Ammon's horn (tissue), 1 donor: ENCODE data around the gene TMIGD1.

Source experiments
- DNase-seq: peaks from one replicate; pipeline ENCODE4 v3.0.0-alpha.2; 2016; ENCODE audit warnings: low spot score

TMIGD1 gene, protein sequence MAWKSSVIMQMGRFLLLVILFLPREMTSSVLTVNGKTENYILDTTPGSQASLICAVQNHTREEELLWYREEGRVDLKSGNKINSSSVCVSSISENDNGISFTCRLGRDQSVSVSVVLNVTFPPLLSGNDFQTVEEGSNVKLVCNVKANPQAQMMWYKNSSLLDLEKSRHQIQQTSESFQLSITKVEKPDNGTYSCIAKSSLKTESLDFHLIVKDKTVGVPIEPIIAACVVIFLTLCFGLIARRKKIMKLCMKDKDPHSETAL

DNA sequence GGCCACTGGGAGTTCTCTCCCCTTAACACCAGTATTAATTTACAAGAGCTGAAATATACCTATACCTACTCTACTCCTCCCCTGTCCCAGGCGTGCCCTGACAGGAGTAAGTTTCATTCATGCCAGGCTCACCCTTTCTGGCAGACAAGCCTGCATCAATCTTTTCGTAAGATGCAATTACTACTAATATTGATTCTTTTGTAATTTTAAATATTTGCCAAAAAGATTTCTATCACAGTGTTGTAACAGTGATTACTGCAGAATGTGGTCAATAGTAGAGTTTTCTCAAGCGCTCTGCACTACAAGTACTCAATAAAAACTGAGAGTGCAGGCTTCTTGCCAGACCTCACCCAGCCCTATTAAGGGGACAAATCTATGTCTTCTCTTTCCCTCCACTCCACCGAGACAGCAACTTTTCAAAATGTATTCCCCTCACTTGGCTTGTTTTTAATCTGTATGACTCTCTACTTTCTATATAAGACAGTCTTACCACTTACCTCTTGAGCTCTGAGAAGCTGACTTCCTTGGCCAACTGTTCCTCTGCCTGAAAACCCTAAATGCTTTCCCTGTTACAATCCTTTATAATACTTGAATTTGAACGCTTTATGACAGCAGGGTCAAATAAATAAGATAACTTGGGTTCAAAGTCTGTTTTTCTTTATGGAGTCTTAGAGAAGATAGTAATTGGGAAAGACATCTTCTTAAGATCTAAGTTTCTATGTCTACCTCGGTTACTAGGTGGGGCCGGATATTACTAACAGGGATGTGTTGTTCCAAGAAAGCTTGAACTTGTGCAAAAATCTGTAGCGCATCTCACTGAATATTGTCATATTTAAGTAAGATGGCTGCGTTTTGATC lies at the start of gene TMIGD1:
Gene TMIGD1, minus strand, starts transcription at position 555 of the 858 bp plus-strand sequence. CDS start 1,924 bp downstream, outside the sequence.
- no peak for DNase-seq

DNA sequence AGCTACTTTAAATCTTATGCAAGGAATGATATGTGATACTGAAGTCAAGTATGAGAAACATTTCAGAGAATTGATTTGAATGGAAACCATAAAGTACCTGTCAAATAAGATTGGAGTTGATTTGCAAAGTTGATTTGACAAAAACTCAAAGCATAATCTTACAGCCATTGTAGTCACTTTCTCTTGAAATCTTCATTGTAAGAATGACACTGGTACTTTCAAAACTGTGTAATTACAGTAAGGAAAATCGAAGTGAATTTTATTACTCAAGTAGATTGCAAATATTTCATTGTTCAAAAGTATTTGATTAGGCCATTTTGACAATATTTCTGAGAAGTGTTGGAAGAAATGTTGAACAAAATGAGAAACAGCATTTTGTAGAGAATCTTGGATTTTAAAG lies 48.5 kb upstream of the TMIGD1 start:
- no peak for DNase-seq

DNA sequence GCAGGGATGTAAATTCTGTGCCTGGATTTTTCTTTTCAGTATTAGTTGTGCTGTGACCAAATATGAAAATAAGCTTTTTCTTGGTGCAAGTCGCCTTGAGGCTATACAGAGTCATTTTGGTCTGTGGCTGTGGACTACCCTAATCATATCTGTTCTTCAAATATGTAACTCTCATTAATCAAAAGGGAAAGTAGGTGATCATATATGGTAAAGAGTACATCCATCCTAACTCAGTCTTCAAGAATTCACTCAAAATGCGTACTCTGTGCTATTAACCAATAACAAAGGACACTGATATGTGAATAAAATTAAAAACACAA lies 47.4 kb upstream of the TMIGD1 start:
- no peak for DNase-seq

DNA sequence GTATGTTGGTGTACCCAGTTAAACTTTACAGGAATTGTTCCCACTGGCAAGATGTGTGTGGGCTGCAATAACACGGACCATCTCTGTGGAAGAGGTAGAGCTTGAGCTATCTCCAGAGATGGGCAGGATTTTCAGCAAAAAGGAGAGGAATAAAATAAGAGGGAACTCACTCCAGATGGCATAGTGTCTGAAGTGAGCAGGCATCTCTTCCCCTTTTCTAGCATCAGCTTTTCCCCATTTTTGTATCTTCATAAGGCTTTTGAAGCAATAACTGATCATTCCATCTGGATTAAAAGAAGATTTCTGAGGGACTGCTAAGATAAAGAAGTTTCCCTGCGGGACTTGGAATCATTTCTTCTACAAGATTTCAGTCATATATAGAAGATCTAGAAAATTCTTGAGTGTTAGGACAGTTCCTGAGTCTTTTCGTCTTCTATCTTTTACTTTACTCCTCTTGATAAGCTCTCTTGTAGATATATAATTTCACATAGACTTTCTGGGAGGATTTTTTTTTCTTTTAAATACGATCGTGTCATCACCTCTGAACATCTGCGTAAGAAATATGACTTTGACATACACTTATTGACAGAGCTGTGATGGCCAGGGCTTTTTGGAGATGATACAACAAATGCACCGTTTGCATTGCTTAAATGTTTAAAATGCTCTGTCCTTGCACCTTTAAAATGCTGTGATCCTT lies 46.9 kb upstream of the TMIGD1 start:
- DNase-seq, result no peak

DNA sequence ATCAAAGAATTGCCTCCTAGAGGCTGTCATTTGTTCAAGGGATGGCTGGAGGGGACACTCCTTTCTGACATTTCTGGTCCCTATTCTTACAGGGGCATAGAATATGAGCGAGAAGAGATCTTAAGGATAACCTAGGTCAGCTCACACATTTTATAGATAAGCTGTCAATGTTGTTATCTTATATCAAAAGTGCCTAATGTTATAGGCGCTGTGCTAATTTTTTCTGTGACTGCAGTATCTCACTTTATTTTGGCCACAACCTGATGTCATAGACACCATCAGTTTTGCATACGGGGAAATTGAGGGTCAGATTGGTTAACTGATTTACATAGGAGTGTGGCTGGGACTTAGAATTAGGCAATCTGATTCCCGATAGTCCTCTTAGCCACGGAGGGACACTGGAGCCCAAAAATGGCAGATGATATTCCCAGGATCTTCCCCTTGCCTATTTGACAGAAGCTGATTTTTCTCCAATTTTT lies 46.1 kb upstream of the TMIGD1 start:
- DNase-seq, result no peak

DNA sequence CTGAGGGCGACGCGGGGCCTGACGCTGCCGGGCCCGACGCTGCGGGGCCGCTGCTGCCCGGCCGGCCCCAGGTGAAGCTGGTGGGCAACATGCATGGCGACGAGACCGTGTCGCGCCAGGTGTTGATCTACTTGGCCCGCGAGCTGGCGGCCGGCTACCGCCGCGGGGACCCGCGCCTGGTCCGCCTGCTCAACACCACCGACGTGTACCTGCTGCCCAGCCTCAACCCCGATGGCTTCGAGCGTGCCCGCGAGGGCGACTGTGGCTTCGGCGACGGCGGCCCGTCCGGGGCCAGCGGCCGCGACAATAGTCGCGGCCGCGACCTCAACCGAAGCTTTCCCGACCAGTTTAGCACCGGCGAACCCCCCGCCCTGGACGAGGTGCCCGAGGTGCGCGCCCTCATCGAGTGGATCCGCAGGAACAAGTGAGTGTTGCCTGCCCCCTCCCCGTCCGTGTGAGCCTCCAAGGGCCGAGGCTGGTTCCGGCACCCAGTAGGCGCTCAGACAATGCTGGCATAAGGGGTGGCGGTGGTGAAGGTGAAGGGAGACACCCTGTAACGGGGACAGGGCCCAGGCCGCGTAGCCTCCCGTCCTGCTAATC lies 45.5 kb upstream of the TMIGD1 start:
- peak; percentile 18 for DNase-seq

DNA sequence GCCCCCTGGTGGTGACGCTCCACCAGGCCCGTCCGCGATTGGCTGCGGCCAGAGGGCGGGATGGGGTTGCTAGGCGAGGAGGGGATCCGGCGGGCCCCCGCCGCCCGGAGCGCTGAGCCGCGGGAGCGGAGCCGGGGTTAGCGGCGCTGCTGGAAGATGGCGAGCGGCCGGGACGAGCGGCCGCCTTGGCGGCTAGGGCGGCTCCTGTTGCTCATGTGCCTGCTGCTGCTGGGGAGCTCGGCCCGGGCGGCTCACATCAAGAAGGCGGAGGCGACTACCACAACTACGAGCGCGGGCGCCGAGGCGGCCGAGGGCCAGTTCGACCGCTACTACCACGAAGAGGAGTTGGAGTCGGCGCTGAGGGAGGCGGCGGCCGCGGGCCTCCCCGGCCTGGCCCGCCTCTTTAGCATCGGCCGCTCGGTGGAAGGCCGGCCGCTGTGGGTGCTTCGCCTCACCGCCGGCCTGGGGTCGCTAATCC lies 45.0 kb upstream of the TMIGD1 start, which contains the start of gene CPD:
Gene CPD, plus strand, starts transcription at position 103 of the 478 bp plus-strand sequence. Its CDS starts 54 bp downstream, at position 157.
- peak; percentile 98 for DNase-seq

DNA sequence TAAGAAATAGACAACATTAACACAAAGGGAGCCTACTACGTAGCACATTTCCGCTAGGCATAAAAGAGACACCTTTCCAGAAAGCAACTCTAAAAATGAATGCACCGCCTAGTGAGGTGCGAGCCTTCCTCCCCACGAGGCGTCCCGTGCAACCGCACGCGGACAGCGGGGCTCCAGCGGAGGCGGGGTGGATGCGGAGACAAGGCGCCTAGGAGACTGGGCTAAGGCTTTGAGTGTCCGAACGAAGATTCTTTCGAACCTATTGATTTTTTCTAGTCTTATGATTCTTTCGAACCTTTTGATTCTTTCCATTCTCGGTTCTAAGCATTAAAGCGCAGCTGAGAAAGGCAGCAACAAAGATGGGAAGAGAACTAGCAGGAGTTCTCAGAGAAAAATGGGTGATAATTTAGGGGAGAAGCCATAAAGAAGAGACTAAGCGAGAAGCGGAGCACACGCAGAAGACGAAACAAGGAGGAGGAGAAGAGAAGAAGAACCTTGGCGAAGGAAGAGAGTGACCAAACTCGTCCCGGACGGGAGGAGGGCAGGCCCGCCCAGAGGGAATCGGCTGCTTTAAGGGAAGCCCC lies 44.5 kb upstream of the TMIGD1 start:
- DNase-seq, result peak; percentile 40

DNA sequence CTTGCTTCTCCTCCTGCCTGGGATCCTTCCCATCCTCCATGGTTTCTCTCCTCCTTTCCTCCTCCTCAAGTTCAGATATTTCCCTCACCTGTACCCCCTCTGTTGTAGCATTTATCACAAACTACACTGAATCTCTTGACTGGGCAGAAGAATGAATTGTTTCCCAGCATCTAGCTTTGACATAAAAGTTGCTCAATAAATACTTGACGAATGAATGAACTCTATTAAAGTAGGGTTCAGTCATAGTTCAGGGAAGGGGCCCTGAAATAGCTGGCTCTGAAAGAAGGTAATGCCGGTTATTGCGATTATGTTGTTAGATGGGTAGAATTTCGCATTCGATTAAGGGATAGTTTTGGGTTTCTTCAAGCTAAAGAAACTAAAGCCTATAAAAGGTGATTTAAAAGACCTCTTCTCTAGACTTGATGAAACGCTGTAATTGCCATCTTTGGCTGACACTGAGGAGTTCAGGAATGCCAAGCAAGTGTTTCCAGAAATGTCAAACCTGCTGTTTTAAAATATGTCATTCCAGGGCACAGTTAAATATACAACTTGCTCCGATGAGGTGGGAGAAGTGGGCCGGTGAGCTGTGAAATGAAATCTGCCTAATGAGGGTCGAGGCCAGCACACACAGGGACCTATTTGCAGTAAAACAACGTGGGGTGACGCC lies 43.9 kb upstream of the TMIGD1 start:
- DNase-seq, result no peak

DNA sequence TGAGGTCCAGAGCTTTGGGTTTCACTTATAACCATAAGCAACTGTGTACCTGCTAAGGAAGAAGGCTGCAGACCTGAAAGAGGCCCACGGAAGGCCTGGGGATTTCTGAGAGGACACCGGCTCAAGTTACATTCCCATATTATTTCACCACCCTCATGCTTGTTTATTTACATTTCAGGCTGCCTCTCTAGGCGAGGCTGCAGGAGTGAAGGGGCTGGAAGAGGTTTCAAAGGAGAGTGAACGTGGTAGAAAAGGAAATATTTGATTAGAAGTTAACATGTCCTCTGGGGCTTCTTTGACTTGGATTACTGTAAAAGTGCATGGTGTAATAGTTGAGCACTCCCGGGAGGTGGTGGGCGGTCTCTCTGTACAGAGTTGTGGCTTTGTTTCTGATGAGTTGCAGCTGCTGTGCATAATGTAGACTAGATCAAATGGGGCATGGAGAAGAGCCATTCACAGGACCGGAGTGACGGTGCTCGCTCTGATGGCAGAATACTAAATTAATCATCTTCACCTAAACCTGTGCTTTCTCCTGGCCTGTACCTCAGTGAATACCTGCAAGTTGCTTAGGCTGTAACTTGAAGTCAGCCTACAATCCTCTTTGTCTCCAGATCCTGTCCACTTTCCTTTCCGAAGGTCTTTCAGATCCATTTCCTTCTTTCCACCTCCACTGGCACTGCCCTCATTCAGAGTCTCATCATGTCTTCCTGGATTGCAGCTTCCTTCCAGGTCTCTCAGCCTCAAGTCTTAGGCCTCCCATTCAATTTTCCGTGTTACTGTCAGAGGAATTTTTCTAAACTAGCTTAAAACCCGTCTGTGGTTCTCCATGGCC lies 43.0 kb upstream of the TMIGD1 start:
- DNase-seq, result peak; percentile 71

DNA sequence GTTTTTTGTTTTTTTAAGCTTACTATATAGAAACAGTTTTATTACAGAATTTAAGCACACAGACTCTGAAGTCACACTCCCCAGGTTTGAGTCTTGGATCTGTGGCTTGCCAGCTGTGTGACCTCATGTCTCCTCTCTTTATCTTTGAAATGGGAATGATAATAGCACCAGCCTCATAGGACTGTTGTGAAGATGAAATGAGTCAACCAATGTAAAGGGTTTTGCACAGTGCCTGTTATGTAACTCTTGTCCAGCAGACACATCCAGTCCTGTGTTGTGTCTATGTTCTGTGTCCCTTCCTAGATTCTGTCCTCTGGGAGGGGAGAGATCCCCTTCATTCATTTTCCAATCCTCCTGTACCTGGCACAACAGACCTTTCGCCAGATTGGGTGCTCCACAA lies 41.8 kb upstream of the TMIGD1 start:
- DNase-seq, result no peak

DNA sequence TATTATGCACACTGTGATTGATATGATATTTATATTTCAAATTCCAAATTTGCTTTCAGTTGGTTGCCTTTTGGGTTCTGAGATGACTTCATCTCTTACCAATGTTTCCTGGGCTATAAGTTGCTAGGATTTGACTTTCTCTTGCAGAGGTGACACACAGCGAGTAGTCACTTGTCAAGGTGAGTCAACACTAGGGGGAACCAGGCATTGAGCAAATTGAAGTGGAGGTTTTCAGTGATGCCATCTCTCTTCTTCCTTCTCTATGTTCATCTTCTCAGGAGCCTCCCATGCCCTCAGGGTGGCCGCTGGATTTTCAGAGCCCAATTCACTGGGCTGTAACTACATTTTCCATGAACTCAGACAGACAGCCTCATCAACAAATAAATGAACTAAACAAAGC lies 38.9 kb upstream of the TMIGD1 start:
- no peak for DNase-seq

DNA sequence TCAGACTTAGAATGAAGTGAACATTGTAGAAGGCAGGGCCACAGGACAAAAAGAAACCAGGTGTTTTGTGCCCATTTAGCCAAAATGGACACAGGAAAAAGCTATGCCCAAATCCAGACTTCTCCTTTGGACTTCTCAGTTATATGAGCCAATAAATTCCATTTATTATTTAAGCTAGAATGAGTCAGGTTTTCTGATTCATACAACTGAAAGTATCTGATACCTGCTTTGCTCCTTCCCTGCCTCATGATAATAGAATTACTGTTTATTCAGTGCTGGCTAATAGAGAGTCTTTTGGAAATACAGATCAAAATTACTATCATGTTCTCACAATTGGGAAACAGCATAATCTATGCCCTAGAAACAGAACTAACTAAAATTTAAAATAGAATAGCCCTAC lies 36.1 kb upstream of the TMIGD1 start:
- DNase-seq, result no peak

DNA sequence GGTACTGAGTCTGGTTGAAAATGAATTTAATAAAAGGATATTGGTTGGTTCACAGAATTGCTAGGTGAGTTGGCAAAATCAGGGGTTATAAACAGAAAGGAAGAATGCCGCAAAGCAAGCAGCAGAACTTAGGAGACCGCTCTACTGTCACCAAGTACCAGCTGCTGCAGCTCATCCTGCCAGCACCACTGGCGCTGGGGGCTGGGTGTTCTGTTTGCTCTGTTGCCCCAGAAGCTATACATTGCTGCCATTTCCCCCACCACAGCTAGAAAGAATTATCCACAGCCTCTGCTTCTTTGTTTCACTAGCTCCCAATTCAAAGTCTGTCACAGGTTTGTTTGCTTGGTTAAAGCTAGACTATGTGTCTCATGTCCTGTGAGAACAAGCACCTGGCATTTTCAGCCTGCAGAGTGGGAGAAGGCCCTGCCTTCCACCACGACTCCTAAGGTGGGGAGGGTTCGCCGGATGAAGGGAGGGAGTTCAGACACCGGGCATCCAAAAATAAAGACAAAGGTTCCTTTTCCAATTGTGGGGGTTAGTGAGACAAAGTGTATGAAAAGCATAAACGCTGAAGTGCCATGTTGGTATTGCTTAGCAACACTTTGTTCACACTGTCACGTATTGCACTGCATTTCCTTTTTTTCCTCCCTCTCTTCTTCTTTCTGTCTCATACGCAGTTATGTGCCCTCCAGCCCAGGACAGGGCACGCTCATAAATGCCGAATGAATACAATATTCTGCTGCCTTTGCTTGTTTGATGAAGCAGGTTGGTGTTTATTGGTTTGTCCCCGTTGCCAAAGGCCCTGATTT lies 35.3 kb upstream of the TMIGD1 start:
- peak; percentile 25 for DNase-seq

DNA sequence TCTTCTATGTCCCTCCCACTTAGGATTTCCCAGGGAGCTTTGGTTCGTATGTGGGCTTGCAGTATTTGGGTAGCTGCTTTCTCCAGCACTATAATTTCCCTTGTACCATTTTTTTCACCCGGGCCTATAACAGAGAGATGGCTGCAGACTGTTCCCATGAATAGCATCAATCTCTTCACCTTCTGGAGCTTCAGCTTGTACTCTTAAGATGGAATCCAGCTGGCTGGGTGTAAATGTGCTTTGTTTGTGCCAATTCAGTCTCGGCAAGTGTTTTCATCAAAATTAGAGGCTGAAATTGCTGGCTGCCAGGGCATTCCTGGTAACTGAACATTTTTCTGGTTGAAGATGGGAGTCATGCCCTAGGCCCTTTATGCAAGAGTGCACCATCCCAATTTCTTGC lies 32.7 kb upstream of the TMIGD1 start:
- DNase-seq, result peak; percentile 36

DNA sequence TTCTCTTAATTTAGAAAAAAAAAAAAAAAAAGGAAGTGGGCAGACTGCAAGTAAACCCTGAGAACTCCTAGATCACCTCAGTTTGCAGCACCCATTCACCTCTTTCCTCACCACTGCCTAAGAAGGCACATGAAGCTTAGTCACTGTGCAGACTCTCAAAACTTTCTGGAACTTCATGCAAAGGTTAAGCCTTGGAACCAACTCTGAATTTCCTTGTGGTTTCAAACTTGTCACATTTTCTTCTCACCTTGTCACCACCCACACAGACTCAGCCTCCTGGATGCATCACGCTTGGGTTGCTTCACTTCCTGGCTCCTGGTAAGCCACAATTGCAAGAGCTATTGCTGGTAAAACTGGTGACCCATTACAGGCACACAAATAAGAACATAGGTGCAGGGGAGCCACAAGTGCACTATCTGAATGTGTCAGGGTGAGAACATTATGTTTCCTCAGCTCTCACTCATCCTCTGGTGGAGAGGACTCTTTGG lies 29.9 kb upstream of the TMIGD1 start:
- no peak for DNase-seq

DNA sequence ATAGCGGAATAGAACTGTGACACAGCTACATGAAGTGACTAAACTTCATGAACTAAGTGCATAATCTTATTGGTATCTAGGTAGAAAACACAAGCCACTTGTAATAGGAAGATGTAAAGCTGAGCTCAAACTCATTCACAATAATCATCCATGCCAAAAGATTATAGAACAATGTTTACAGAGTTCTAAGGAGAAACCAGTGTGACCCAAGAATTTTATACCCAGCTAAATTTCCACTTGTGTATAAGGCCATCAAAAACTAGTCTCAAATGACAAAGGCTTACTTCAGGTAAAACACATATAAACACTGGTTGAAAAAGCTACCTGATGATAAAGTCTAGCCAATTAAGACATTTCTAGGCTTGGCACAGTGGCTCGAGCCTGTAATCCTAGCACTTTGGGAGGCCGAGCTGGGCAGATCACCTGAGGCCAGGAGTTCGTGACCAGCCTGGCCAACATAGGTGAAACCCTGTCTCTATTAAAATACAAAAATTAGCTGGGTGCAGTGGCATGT lies 28.0 kb upstream of the TMIGD1 start:
- DNase-seq, result no peak

DNA sequence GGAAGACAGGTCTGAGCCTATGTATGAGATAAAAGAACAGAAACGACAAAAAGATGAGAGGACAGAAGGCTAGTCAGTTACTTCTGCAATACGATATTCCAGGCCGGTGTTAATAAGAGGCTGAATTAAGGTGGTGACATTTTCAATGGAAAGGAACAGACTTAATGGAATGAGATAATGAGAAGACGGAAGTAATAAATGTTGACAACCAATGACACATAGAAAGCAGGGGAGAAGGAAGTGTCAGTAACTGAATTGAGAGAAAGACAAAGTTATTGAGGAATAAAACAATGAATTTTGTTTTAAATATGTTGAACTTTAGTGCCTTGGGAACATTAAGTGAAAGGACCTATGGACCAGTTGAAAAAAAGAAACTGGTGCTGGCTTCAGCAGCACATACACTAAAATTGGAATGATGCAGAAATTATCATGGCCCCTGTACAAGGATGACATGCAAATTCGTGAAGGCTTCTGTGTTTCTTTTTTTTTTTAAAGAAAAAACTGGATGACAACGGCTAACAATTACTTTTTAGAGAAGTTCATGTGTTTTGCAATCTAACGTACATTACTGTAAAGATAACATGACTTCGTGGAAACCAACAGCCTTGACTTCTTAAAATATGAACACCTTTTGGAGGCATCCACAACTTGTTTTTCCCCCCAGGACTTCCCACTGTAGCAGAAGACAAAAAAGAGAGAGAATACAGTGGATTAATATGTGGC lies 26.4 kb upstream of the TMIGD1 start:
- no peak for DNase-seq
